ENCODE measurements around the gene RCBTB2.

RCBTB2 gene

GRCh38 chr13:48510698-48511097 lies 22.2 kb downstream of the RCBTB2 start:
- TF ChIP-seq CTCF (conservative IDR thresholded peaks at IDR 0.05; ENCODE audit: low read depth, low read length) = no peak
- DNase-seq (ENCODE audit: low read depth) = no peak

GRCh38 chr13:48508011-48508410 lies 24.9 kb downstream of the RCBTB2 start:
- no peak for DNase-seq (ENCODE audit: low read depth)
- TF ChIP-seq CTCF (conservative IDR thresholded peaks at IDR 0.05; ENCODE audit: low read depth, low read length) = no peak

More at GRCh38 chr13:48510698-48511097, 22.2 kb downstream of the RCBTB2 start:
- H3K4me3 ChIP-seq (ENCODE audit: low read length) = no peak overlapping the region

GRCh38 chr13:48507021-48507420 lies 25.9 kb downstream of the RCBTB2 start:
- DNase-seq (ENCODE audit: low read depth) = no peak
- no peak for TF ChIP-seq CTCF (conservative IDR thresholded peaks at IDR 0.05; ENCODE audit: low read depth, low read length)
- no peak overlapping the region for H3K4me3 ChIP-seq (ENCODE audit: low read length)

More at GRCh38 chr13:48508011-48508410, 24.9 kb downstream of the RCBTB2 start:
- no peak overlapping the region for H3K4me3 ChIP-seq (ENCODE audit: low read length)

GRCh38 chr13:48506092-48506701 lies 26.7 kb downstream of the RCBTB2 start:
- no peak for DNase-seq (ENCODE audit: low read depth)
- no peak for TF ChIP-seq CTCF (conservative IDR thresholded peaks at IDR 0.05; ENCODE audit: low read depth, low read length)
- no peak overlapping the region for H3K4me3 ChIP-seq (ENCODE audit: low read length)

GRCh38 chr13:48505597-48506091 lies 27.2 kb downstream of the RCBTB2 start:
- H3K4me3 ChIP-seq (ENCODE audit: low read length) = no peak overlapping the region
- no peak for TF ChIP-seq CTCF (conservative IDR thresholded peaks at IDR 0.05; ENCODE audit: low read depth, low read length)
- no peak for DNase-seq (ENCODE audit: low read depth)

GRCh38 chr13:48505012-48505411 lies 27.9 kb downstream of the RCBTB2 start:
- no peak for DNase-seq (ENCODE audit: low read depth)
- no peak overlapping the region for H3K4me3 ChIP-seq (ENCODE audit: low read length)
- TF ChIP-seq CTCF (conservative IDR thresholded peaks at IDR 0.05; ENCODE audit: low read depth, low read length) = no peak

GRCh38 chr13:48504606-48505005 lies 28.3 kb downstream of the RCBTB2 start:
- DNase-seq (ENCODE audit: low read depth) = no peak
- no peak for TF ChIP-seq CTCF (conservative IDR thresholded peaks at IDR 0.05; ENCODE audit: low read depth, low read length)
- H3K4me3 ChIP-seq (ENCODE audit: low read length) = no peak overlapping the region
